DND-41 (cell line): ENCODE results near the gene CHTF18.

Source experiments
- EZH2 ChIP-seq: IDR thresholded peaks from 3 replicates; pipeline ENCODE4 v1.6.1; 2012; ENCODE audit warnings: borderline replicate concordance, low read depth, mild to moderate bottlenecking, moderate library complexity, low read length, inconsistent platforms; ENCODE audit not compliant: severe bottlenecking
- TF ChIP-seq, protein P1 (sequence below): IDR thresholded peaks from 2 replicates; pipeline ENCODE4 v1.5.1; 2012; ENCODE audit warnings: borderline replicate concordance, low read length, moderate library complexity, mild to moderate bottlenecking; ENCODE audit not compliant: poor library complexity, severe bottlenecking; ENCODE audit errors: extremely low read depth

DNA sequence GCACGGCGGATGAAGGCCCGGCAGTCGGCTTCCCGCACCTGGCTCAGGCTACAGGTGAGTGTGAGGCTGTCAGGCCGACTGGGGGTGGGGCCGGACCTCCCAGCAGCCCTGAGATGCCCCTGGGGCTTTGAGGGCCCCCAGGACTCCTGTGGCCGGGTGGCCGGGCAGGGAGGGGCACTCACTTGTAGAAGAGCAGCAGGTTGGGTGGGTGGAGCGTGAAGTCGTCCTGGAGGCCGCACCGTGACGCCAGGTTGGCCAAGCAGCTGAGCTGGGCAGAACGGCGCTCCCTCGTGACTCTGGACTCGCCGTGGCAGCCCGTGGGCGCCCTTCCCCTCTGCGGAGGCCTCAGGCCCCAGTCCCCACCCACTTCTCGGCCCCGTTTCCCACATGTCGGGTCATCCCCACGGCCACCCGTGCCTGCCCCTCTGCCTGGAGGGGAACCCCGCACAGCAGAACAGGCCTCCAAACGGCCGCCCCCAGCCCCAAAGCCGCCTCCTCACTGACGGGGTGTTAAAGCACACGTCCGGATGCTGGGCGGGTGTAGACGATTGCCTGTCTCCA, 13.1 kb upstream of the CHTF18 start:
- TF ChIP-seq, protein P1, sequence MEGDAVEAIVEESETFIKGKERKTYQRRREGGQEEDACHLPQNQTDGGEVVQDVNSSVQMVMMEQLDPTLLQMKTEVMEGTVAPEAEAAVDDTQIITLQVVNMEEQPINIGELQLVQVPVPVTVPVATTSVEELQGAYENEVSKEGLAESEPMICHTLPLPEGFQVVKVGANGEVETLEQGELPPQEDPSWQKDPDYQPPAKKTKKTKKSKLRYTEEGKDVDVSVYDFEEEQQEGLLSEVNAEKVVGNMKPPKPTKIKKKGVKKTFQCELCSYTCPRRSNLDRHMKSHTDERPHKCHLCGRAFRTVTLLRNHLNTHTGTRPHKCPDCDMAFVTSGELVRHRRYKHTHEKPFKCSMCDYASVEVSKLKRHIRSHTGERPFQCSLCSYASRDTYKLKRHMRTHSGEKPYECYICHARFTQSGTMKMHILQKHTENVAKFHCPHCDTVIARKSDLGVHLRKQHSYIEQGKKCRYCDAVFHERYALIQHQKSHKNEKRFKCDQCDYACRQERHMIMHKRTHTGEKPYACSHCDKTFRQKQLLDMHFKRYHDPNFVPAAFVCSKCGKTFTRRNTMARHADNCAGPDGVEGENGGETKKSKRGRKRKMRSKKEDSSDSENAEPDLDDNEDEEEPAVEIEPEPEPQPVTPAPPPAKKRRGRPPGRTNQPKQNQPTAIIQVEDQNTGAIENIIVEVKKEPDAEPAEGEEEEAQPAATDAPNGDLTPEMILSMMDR = no peak
- TF ChIP-seq EZH2 = no peak
